GM21526 (cell line): ENCODE data around the gene TRIM49.
"Not testable (repeated sequence)": the region's sequence is repeated elsewhere in the genome, so short reads cannot be mapped to it uniquely, and the experiment has no call there.

ENCODE experiments used
- ATAC-seq: cut with Tn5 transposase; IDR thresholded peaks from one replicate; pipeline ENCODE4 v1.9.1; 2021; ENCODE audit warnings: moderate library complexity; ENCODE audit not compliant: unreplicated experiment, low FRiP score

TRIM49 gene

GRCh38 chr11:89808475-89808874 lies at the start of gene TRIM49:
TSS of gene TRIM49 (minus strand) at chr11:89808575. CDS start at chr11:89804469, 4,106 bp downstream.
- ATAC-seq = not testable (repeated sequence)

DNA sequence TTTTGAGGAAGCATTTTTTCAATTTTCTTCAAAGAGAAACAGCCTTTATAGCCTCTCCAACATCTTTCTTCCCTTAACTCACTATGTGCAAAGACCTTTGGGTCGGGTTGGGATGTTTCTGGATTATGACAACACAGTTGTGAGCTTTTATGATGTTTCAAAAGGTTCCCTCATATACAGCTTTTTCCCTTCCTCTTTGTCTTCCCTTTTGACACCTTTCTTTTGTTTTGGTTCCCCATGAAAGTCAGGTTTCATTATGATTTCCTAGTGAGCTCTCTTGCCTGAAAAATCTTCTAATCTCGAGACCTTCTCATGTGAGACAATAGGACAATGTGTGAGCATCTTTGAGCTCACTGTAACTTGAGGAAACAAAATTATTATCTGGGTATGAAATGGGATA lies 18.3 kb upstream of the TRIM49 start:
- ATAC-seq = not testable (repeated sequence)

DNA sequence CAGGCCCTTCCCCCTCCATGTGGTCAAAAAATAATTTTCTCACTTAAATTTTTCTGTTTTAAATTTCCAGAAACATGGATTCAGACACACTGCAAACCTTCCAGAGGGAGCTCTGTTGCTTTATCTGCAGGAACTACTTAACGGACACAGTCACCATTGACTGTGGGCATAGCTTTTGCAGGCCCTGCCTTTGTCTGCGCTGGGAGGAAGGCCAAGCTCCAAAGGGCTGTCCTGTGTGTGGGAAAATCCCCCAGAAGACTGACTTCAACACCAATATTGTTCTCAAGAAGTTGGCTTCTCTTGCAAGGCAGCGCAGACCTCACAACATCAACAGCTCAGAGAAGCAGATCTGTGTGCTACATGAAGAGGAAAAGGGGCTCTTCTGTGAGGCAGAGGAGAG lies 11.6 kb upstream of the TRIM49 start:
- ATAC-seq = not testable (repeated sequence)

DNA sequence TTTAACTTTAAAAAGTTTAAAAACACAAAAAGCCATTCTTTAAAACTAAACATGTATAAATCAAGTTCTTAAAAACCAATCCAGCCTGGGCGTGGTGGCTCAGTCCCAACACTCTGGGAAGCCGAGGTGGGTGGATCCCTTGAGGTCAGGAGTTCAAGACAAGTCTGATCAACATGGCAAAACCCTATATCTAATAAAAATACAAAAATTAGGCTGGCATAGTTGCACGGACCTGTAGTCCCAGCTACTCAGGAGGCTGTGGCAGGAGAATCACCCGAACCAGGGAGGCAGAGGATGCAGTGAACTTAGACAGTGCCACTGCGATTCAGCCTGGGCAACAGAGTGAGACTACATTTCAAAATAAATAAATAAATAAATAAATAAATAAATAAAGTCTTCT lies 5.2 kb upstream of the TRIM49 start:
- ATAC-seq = not testable (repeated sequence)

DNA sequence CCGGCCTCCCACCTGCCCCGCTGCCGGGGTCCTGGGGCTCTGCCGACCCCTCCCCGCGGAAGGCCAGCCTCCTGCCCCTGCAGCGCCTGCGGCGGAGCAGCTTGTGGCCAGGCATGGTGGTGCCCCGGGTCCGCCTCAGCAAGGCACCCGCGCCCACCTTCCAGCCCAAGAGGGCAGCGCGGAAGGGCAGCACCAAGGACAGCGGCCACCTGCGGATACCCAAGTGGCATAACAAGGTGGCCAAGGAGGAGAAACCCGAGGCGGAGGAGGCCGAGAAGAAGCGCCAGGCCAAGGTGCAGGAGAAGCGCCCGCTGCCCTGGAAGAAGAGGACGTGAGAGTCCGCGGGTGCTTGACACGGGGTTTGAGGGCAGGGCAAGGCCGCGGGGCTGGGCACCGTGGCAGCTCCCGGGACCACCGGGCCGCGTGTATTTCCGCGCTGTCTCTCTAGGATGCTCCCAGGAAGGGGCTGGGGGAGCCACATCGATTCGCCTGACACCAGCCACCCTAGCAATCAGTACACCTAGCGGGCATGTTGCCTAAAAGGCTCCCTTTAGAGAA lies 20.8 kb downstream of the TRIM49 start:
- ATAC-seq = not testable (repeated sequence)

- not testable (repeated sequence) for ATAC-seq
These were observed 22.6 kb downstream of the TRIM49 start for GRCh38 chr11:89785726-89786125.

DNA sequence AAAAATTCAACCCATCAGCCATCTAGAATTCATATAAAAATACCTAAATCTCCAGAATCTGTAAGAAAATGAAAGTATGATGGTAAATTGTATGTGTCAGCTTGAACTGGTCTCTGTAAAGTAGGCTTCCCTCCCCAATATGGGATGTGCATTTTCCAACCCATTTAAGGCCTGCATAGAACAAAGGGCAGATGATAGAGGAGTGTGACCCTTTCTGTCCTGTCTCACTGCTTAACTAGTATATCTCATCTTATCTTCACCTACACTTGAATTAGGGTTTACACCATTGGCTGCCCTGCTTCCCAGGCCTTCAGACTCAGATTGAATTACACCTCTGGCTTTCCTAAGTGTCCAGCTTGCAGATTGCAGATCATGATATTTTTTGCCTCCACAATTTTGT lies 57.6 kb downstream of the TRIM49 start:
- ATAC-seq = not testable (repeated sequence)
